Sigmoid colon (tissue), 3 donors: ENCODE measurements around the gene SLIT3.

ENCODE experiments used
- POLR2A ChIP-seq, 2 donors: fragments of 450-650 bp; IDR thresholded peaks; one replicate each; pipeline ENCODE4 v1.6.1; 2016; ENCODE audit warnings: antibody characterized with exemption in 2 of 2, mild to moderate bottlenecking in 2 of 2, moderate library complexity in 2 of 2
- TF ChIP-seq, protein P1 (sequence below), 4 experiments: fragments of 450-650 bp in 3 of 4; fragments of 200-600 bp in 1 of 4; IDR thresholded peaks; one replicate each; pipeline ENCODE4 v1.5.1; 2016 to 2019; ENCODE audit warnings: antibody characterized with exemption in 4 of 4, mild to moderate bottlenecking in 3 of 4, moderate library complexity in 2 of 4

DNA sequence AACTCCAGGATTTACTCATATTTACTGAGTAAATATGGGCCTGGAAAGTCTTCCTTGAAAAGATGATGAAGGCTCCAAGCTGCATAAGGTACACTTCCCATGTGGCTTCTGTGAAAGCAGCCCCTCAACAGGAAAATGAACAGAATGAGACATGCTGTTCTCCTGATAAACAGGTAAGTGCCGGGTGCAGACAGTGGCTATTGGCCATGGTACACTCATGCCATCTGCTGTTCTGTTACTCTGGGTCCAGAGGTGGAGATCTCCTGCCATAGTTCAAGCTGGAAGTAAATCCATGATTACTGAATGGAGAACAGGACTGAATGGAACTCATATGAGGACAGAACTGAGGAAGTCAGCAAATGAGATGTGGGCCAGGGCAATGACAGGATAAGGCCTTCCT lies 103.6 kb downstream of the SLIT3 start:
- TF ChIP-seq, protein P1, sequence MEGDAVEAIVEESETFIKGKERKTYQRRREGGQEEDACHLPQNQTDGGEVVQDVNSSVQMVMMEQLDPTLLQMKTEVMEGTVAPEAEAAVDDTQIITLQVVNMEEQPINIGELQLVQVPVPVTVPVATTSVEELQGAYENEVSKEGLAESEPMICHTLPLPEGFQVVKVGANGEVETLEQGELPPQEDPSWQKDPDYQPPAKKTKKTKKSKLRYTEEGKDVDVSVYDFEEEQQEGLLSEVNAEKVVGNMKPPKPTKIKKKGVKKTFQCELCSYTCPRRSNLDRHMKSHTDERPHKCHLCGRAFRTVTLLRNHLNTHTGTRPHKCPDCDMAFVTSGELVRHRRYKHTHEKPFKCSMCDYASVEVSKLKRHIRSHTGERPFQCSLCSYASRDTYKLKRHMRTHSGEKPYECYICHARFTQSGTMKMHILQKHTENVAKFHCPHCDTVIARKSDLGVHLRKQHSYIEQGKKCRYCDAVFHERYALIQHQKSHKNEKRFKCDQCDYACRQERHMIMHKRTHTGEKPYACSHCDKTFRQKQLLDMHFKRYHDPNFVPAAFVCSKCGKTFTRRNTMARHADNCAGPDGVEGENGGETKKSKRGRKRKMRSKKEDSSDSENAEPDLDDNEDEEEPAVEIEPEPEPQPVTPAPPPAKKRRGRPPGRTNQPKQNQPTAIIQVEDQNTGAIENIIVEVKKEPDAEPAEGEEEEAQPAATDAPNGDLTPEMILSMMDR (IDR thresholded peaks at IDR 0.05): no peak
- TF ChIP-seq POLR2A (IDR thresholded peaks at IDR 0.05): no peak
